Activated CD4-positive, CD25-positive, alpha-beta regulatory T cell treated with anti-CD3 and anti-CD28 coated beads, Interleukin-2, amount 50 U/mL, for 16 hours (primary cell): ENCODE measurements around the gene OGFOD3.
"Not testable (repeated sequence)": the region's sequence is repeated elsewhere in the genome, so short reads cannot be mapped to it uniquely, and the experiment has no call there.

ENCODE experiments used
- DNase-seq: peaks from one replicate; pipeline ENCODE4 v3.0.0-alpha.2; 2020; ENCODE audit warnings: low read depth, low spot score

Gene OGFOD3

GRCh38 chr17:82388223-82388921 is 30.0 kb downstream of the OGFOD3 start:
- DNase-seq = no peak

- DNase-seq = no peak
Observed at GRCh38 chr17:82387705-82388106, 30.7 kb downstream of the OGFOD3 start.

- DNase-seq = no peak
Observed at GRCh38 chr17:82386881-82387704, 31.3 kb downstream of the OGFOD3 start.

DNA sequence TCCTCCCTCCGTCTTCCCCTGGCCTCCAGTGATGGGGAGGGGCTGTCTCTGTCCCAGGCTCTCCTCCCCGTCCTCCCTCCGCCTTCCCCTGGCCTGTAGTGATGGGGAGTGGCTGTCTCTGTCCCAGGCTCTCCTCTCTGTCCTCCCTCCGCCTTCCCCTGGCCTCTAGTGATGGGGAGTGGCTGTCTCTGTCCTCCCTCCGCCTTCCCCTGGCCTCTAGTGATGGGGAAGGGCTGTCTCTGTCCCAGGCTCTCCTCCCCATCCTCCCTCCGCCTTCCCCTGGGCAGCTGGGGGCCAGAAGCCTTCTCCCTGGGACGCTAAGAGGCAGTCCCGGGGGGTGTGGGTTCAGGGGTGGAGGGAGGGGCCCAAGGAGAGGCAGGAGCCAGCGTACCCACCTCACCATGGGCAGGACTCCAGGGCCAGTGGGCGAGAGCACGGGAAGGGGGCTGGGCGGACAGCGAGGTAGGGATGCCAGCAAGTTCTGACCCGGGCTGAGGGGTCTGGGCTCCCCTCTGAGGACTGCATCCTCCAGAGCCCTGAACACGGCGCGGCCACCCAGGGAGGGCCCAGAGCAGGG is 32.0 kb downstream of the OGFOD3 start:
- no peak for DNase-seq

DNA sequence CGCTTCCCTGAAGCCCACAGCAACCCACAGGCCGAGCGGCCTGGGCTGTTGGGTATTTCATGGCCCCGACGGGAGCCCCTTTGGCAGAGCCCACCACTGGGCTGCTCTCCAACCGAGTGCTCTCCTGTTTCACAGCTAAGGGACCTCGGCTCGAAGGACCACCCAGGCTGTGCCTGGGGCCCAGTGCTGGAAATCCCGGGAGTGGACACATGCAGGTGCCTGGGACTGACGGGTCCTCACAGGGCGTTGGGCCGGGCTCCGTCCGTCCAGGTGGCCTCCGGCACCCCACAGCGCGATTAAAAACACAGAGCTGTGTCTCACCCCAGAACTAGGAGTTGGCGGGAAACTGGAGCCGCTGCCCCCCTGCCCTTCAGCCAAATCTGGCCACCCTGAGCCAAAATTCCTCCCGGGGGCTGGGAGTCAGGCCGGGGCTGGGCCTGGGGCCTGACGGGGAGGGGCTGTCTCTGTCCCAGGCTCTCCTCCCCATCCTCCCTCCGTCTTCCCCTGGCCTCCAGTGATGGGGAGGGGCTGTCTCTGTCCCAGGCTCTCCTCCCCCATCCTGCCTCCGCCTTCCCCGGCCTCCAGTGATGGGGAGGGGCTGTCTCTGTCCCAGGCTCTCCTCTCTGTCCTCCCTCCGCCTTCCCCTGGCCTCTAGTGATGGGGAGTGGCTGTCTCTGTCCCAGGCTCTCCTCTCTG is 32.7 kb downstream of the OGFOD3 start:
- DNase-seq = no peak

- no peak for DNase-seq
Observed at GRCh38 chr17:82384730-82385481, 33.5 kb downstream of the OGFOD3 start.

GRCh38 chr17:82384051-82384729 is 34.2 kb downstream of the OGFOD3 start:
- no peak for DNase-seq

DNA sequence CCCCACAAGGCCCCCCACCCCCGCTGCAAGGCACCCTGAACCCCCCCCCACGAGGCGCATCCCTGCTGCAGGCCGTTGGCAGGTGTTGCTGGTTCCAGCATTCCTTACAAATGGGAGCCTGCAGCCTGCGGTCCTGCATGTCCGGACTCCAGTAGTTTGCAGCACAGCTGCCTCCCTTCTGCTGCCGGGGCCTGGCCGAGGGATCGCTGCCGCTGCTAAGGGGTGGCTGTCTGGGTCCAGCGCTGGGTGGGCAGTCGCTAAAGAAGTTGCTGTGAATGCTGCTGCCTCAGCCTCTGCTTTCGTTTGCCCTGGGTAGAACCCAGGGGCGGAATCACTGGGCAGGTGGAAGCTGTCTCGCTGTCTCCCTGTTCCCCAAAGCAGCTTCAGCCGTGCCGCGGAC is 35.0 kb downstream of the OGFOD3 start:
- no peak for DNase-seq

GRCh38 chr17:82382933-82383255 is 35.5 kb downstream of the OGFOD3 start:
- DNase-seq = no peak

DNA sequence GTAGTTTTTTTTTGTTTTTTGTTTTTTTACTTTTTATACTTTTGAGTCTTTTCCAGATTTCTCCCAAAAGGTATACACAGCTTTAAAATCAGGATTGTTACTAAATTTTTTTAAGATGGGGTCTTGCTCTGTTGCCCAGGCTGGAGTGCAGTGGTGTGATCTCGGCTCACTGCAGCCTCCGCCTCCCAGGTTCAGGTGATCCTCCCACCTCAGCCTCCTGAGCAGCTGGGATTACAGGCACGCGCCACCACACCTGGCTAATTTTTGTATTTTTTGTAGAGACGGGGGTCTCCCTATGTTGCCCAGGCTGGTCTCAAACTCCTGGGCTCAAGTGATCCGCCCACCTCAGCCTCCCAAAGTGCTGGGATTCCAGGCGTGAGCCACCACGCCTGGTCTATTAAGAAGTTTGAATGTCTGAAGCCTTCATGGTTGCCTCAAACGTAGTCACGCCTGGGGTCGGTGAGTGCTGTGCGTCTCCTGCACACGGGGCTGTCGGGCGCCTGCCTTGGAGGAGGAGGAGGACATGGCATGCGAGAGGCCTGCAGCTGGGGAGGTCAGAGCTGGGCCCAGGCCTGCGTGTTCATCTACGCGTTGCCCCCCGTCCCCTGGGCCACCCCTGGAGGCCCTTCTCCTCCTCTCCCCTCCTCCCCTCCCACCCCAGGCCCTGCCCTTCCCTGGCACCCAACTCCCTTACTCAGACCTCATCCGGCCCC is 36.0 kb downstream of the OGFOD3 start:
- DNase-seq = not testable (repeated sequence)

- not testable (repeated sequence) for DNase-seq
Observed at GRCh38 chr17:82381703-82382009, 36.7 kb downstream of the OGFOD3 start.

- no peak for DNase-seq
Observed at GRCh38 chr17:82380860-82381702, 37.3 kb downstream of the OGFOD3 start.

GRCh38 chr17:82378741-82379021 is 39.7 kb downstream of the OGFOD3 start:
- DNase-seq = no peak

DNA sequence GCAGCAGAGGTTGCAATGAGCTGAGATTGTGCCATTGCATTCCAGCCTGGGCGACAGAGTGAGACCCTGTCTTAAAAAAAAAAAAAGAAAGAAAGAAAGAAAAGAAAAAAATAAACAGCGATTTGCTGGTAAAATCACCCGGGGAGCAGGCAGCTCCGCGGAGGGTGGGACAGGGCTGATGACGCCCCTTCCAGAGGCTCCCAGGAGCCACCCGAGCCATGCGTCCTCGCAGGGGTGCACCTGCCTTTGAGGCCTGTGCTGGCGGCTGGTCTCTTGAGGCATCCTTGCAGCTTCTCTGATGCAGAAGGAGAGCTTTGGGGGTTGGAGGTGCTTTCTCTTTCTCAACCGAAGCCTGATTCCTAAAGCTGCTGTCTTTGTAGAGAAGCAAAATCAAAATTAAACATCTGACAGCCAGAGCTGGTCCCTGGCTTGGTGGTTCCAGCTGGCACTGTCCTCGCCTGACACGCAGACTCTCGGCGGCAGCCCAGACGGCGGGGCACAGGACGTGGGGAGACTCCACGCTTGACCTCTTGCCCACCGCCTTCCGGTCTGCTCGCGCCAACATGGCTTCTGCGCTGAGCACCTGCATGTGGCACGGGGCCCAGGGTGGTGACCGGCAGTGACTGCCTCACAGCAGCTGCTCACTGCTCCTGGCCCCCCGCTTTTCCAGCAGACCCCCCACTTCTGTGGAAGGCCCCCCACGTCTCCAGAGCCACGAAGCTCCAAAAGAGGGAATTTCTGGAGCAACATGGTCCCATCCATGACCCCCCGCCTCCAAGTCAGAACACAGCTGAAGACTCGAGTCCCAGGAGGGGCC is 40.3 kb downstream of the OGFOD3 start:
- no peak for DNase-seq

DNA sequence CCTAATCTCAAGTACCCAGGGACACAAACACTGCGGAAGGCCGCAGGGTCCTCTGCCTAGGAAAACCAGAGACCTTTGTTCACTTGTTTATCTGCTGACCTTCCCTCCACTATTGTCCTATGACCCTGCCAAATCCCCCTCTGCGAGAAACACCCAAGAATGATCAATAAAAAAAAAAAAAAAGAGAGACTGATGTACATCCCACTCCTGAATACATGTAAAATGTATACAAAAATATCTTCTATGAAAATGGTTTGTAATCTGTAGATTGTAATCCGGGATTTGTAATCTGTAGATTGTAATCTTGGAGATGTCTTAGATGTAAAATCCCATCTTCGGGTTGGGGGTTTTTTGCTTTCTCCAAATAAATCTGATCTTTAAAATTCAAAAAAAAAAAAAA is 41.1 kb downstream of the OGFOD3 start:
- DNase-seq = not testable (repeated sequence)

- no peak for DNase-seq
Observed at GRCh38 chr17:82376042-82376730, 42.2 kb downstream of the OGFOD3 start.

GRCh38 chr17:82375359-82376041 is 42.9 kb downstream of the OGFOD3 start:
- DNase-seq = no peak
